ENCODE data around the gene SRXN1.
A peak's percentile ranks its signal among the peaks of the same experiment; 100 is the strongest.
"Not testable (repeated sequence)": the region's sequence is repeated elsewhere in the genome, so short reads cannot be mapped to it uniquely, and the experiment has no call there.

SRXN1 gene

GRCh38 chr20:650954-651353 lies 2.0 kb downstream of the SRXN1 start:
- FAIRE-seq (no peak), DNase-seq (ENCODE audit: insufficient read length) (no peak)
- TF ChIP-seq TAF1 (IDR thresholded peaks at IDR 0.05; ENCODE audit: borderline replicate concordance, low read depth, low read length) (no peak), POLR2A (IDR thresholded peaks at IDR 0.05; ENCODE audit: low read depth, low read length) (no peak), POLR2AphosphoS5 (IDR thresholded peaks at IDR 0.05; ENCODE audit: low read depth, low read length) (no peak)

GRCh38 chr20:650281-650680 lies 2.7 kb downstream of the SRXN1 start:
- no peak for DNase-seq (ENCODE audit: insufficient read length)
- no peak for FAIRE-seq
- TF ChIP-seq TAF1 (IDR thresholded peaks at IDR 0.05; ENCODE audit: borderline replicate concordance, low read depth, low read length) (no peak), POLR2AphosphoS5 (IDR thresholded peaks at IDR 0.05; ENCODE audit: low read depth, low read length) (no peak), POLR2A (IDR thresholded peaks at IDR 0.05; ENCODE audit: low read depth, low read length) (no peak)

- no peak for FAIRE-seq
- TF ChIP-seq POLR2A (IDR thresholded peaks at IDR 0.05; ENCODE audit: low read depth, low read length): no peak
- TF ChIP-seq POLR2AphosphoS5 (IDR thresholded peaks at IDR 0.05; ENCODE audit: low read depth, low read length): no peak
- no peak for TF ChIP-seq TAF1 (IDR thresholded peaks at IDR 0.05; ENCODE audit: borderline replicate concordance, low read depth, low read length)
- DNase-seq (ENCODE audit: insufficient read length): no peak
Observed at GRCh38 chr20:647479-648019, 5.5 kb downstream of the SRXN1 start.

GRCh38 chr20:646868-647233 lies 6.1 kb downstream of the SRXN1 start:
- TF ChIP-seq POLR2A (IDR thresholded peaks at IDR 0.05; ENCODE audit: low read depth, low read length) (no peak), POLR2AphosphoS5 (IDR thresholded peaks at IDR 0.05; ENCODE audit: low read depth, low read length) (0 out of 2 replicates have a peak, but pooled peaks have one; percentile 46)
- DNase-seq (ENCODE audit: insufficient read length) (no peak), FAIRE-seq (no peak)

- DNase-seq (ENCODE audit: insufficient read length): no peak
- FAIRE-seq: no peak
- TF ChIP-seq POLR2AphosphoS5 (IDR thresholded peaks at IDR 0.05; ENCODE audit: low read depth, low read length) (no peak), POLR2A (IDR thresholded peaks at IDR 0.05; ENCODE audit: low read depth, low read length) (no peak), TAF1 (IDR thresholded peaks at IDR 0.05; ENCODE audit: borderline replicate concordance, low read depth, low read length) (no peak)
Observed at GRCh38 chr20:646107-646867, 6.7 kb downstream of the SRXN1 start.

- FAIRE-seq (peak; percentile 97), DNase-seq (ENCODE audit: insufficient read length) (peak; percentile 85)
- TF ChIP-seq POLR2A (IDR thresholded peaks at IDR 0.05; ENCODE audit: low read depth, low read length) (no peak), POLR2AphosphoS5 (IDR thresholded peaks at IDR 0.05; ENCODE audit: low read depth, low read length) (no peak), TAF1 (IDR thresholded peaks at IDR 0.05; ENCODE audit: borderline replicate concordance, low read depth, low read length) (no peak)
Observed at GRCh38 chr20:645318-646106, 7.5 kb downstream of the SRXN1 start.

- no peak for TF ChIP-seq POLR2AphosphoS5 (IDR thresholded peaks at IDR 0.05; ENCODE audit: low read depth, low read length)
- TF ChIP-seq TAF1 (IDR thresholded peaks at IDR 0.05; ENCODE audit: borderline replicate concordance, low read depth, low read length): no peak
- TF ChIP-seq POLR2A (IDR thresholded peaks at IDR 0.05; ENCODE audit: low read depth, low read length): no peak
- FAIRE-seq (no peak), DNase-seq (ENCODE audit: insufficient read length) (no peak)
Observed at GRCh38 chr20:644692-645317, 8.2 kb downstream of the SRXN1 start.

- DNase-seq (ENCODE audit: insufficient read length) (no peak), FAIRE-seq (no peak)
- TF ChIP-seq POLR2AphosphoS5 (IDR thresholded peaks at IDR 0.05; ENCODE audit: low read depth, low read length): no peak
Observed at GRCh38 chr20:642398-643174, 10.4 kb downstream of the SRXN1 start.

- FAIRE-seq; DNase-seq (ENCODE audit: insufficient read length): not testable (repeated sequence)
Observed at GRCh38 chr20:642013-642397, 11.0 kb downstream of the SRXN1 start.

GRCh38 chr20:641516-641875 lies 11.5 kb downstream of the SRXN1 start:
- no peak for DNase-seq (ENCODE audit: insufficient read length)
- TF ChIP-seq TAF1 (IDR thresholded peaks at IDR 0.05; ENCODE audit: borderline replicate concordance, low read depth, low read length): no peak
- TF ChIP-seq POLR2AphosphoS5 (IDR thresholded peaks at IDR 0.05; ENCODE audit: low read depth, low read length): no peak
- no peak for TF ChIP-seq POLR2A (IDR thresholded peaks at IDR 0.05; ENCODE audit: low read depth, low read length)
- no peak for FAIRE-seq

All from GM12892 (cell line).